GM21360 (cell line): ENCODE measurements around the gene DVL3.
"Not testable (repeated sequence)": the region's sequence is repeated elsewhere in the genome, so short reads cannot be mapped to it uniquely, and the experiment has no call there.

Experiments
- ATAC-seq: cut with Tn5 transposase; IDR thresholded peaks from one replicate; pipeline ENCODE4 v1.9.1; 2021; ENCODE audit warnings: mild to moderate bottlenecking, moderate library complexity; ENCODE audit not compliant: unreplicated experiment

DVL3 gene

GRCh38 chr3:184154885-184155643 is at the start of gene DVL3:
TSS of gene DVL3 (plus strand) at chr3:184155377. CDS start at chr3:184155636, 259 bp downstream.
- peak; percentile 73 for ATAC-seq

GRCh38 chr3:184110316-184110725 is 44.9 kb upstream of the DVL3 start:
- no peak for ATAC-seq

- ATAC-seq, result no peak
Observed at GRCh38 chr3:184116017-184116416, 39.2 kb upstream of the DVL3 start.

GRCh38 chr3:184117636-184118035 is 37.5 kb upstream of the DVL3 start:
- ATAC-seq, result no peak

- not testable (repeated sequence) for ATAC-seq
Observed at GRCh38 chr3:184121031-184121430, 34.1 kb upstream of the DVL3 start.

GRCh38 chr3:184126006-184126405 is 29.2 kb upstream of the DVL3 start:
- ATAC-seq, result no peak

GRCh38 chr3:184129012-184129411 is 26.2 kb upstream of the DVL3 start:
- ATAC-seq, result no peak

GRCh38 chr3:184132945-184133344 is 22.2 kb upstream of the DVL3 start:
- ATAC-seq, result no peak

GRCh38 chr3:184133840-184134745 is 21.1 kb upstream of the DVL3 start:
- ATAC-seq, result no peak

GRCh38 chr3:184134746-184135148 is 20.4 kb upstream of the DVL3 start:
- ATAC-seq, result no peak

GRCh38 chr3:184135149-184135910 is 19.8 kb upstream of the DVL3 start, which contains the start of gene EIF2B5:
TSS of gene EIF2B5 (plus strand) at chr3:184135358. CDS start at chr3:184135386, 28 bp downstream.
- ATAC-seq, result peak; percentile 84

GRCh38 chr3:184135911-184136260 is 19.3 kb upstream of the DVL3 start:
- no peak for ATAC-seq

GRCh38 chr3:184140436-184140835 is 14.7 kb upstream of the DVL3 start:
- no peak for ATAC-seq

GRCh38 chr3:184142199-184142598 is 13.0 kb upstream of the DVL3 start:
- no peak for ATAC-seq

- ATAC-seq, result no peak
Observed at GRCh38 chr3:184143327-184143726, 11.8 kb upstream of the DVL3 start.

GRCh38 chr3:184144505-184144904 is 10.7 kb upstream of the DVL3 start:
- ATAC-seq, result no peak

GRCh38 chr3:184145111-184145524 is 10.1 kb upstream of the DVL3 start:
- ATAC-seq, result no peak

GRCh38 chr3:184145751-184146270 is 9.4 kb upstream of the DVL3 start:
- ATAC-seq, result no peak

- ATAC-seq, result no peak
Observed at GRCh38 chr3:184148076-184148475, 7.1 kb upstream of the DVL3 start.

- no peak for ATAC-seq
Observed at GRCh38 chr3:184149123-184149522, 6.1 kb upstream of the DVL3 start.

GRCh38 chr3:184149770-184150169 is 5.4 kb upstream of the DVL3 start:
- ATAC-seq, result not testable (repeated sequence)
